Activated CD4-positive, alpha-beta T cell treated with anti-CD3 and anti-CD28 coated beads, Interleukin-2, amount 50 U/mL, for 16 hours (primary cell): ENCODE results near the gene IL21R.

Source experiments
- DNase-seq: peaks from one replicate; pipeline ENCODE4 v3.0.0-alpha.2; 2020

The IL21R gene

DNA sequence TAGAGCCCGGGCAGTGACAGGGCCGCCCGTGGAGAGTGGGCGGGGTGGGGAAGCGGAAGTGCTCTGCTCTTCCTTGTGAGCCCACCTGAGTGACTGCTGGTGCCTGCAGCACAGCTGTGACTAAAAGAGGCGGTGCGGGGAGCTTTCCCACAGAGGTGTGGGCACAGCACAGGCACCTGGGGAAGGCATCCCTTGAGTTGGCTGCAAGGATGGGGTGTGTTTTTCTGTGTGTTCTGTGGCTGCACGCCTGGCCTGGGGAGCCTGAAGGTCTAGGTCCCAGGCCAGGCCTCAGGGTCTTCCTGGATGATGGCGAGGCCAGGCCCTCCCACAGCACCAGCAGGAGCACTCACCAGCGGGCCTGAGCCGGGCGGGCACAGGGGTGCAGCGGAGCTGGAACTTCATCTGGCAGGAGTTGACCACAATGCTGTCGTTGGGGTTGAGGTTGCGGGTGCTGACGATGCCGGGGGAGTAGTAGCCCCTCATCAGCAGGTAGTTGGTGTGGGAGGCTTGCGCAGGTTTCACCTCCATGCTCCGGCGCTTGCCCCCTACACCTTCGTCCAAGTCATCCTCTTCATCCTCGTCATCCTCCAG is 67.1 kb downstream of the IL21R start:
- no peak for DNase-seq

DNA sequence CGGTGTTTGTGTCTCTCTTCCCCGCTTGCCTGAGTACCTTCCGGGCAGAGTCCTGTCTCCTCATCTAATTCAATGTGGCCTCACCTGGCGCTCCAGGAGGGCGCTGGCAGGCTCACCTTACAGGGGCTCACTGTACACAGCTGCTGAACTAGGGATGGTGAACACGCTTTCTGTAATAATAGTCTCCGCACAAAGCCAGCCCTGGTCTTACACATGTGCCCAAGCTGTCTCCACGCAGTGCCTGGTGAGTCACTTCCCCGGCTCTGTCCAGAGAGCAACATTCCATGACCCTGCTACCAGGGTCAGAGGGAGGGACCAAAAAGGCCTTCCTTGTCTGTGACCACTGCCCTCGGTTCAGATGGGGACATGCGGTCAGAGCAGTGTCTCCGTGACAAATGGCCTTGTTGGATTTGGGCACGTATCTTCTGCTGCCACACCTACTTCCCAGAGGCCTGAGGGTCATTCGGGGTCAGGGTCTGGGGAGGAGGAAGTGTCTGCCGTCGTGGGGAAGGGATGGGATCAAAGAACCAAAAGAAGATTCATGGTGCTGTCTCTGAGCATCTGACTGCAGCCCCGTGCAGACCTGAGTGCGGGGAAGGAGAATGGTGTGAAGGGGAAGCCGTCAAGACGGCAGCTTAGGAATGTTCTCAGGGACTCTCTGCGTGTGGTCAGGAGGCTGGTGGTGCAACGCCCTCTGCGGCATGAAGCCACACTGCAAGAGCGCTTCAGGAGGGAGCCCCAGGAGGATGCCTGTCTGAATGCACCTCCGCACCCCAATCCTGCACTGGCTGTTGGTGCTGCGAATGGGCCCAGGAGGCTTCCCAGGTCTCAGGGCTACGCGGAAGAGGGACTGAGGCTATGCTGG is 68.8 kb downstream of the IL21R start:
- no peak for DNase-seq

DNA sequence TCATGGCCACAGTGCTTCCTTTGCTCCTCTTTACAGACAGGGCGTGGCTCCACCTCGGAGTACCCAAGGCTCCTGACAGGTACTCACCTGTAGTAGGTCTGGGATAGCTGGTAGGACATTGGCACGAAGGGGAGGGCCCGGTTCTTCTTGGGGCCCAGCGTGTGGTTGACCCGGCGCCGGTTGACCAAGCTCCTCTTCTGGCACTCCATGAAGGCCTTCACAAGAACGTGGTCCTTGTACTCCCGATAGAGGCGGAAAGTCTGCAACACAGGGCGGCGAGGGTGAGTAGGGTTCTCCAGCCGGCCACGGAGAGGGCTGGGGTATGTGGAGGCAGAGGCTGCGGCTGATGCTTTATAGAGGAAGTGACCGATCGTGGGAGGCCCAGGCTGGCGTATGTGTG is 69.7 kb downstream of the IL21R start:
- DNase-seq: no peak

DNA sequence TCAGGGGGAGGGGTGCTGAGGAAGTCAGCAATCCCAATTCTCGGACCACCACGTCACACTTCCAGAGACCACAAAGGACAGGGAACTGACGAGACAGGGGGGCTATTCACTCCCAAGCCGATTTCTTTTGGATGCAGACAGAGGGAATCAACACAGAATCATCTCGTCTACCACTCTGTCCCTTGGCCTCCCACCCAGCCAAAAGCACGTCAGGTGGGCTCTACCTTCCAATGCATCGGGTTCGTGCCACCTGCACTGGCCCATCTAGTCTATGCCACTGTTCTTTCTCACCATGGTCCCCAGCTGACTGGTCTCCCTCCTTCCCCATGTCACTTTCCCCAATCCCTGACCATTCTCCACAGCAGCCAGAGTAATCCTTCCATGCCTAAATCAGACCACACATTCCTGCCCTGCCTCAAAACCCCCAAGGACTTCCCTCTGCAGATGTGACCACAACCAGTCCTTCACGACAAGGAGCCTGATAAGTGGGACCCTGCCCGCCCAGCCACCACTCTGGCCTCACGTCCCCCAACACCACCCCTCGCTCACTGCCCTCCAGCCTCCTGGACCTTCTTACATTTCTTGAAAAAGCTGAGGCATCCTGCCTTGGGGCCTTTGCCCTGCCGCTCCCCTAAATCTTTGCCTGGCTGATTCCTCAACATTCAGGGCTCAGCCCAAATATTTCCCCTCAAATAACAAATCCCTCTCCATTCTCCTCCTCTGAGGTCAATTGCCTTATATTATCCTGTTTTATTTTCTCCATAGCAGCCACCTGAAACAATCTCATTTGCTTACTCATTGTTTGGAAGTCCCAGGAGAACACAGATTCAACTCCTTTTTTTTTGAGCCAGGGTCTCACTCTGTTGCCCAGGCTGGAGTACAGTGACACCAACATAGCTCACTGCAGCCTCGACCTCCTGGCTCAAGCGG is 70.4 kb downstream of the IL21R start:
- no peak for DNase-seq

DNA sequence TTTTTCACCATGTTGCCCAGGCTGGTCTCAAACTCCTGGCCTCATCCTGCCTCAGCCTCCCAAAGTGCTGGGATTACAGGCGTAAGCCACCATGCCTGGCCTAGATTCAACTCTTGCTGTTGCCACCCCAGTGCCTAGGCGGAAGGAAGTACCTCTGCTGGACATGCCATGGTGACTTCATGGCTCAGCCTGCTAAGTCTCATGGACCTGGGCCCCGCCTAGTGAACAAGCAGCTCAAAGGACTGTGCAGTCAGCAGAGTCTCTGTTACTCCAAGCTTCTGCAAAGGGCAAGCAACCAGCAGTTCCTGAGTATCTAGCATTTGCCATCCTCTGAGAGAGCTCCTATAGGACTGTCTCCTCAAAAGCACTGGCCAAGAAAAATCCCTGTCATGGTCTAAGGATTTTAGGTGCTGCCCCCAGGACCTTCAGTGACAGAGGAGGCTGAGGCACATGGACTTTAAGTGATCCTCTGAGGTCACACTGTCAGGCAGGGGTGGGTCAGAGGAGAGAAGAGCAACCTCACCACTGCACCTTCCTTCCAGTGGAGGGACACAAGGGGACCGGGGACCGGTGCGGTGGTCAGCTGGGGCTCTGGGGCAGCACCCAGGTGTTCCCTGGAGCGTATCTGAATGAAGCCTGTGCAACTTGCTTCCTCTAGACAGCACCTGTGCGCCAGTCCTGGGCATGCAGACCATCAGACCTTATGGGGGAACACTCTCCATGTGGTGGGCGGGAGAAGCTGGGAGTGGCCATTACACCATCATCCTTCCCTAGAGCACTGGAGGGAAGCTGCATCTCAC is 71.3 kb downstream of the IL21R start:
- DNase-seq: no peak

DNA sequence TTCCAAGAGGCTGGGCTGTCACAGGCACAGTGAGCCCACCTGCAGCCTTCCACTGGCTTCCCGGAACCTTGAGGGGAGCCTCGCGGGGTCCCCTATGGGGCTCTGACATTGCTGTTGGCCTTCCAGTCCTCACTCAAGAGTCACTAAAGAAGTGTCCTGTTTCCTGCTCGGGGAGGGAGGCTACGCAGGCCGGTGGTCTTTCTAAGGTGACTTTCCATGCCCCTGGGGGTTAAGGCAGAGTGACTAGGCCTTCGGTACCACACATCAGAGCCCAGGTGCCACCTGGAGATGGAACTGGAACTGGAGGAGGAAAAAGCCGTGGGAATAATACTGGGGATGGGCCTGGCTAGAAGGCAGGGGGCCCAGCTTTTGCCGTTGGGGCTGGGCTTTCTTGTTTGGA is 72.1 kb downstream of the IL21R start:
- DNase-seq: no peak

DNA sequence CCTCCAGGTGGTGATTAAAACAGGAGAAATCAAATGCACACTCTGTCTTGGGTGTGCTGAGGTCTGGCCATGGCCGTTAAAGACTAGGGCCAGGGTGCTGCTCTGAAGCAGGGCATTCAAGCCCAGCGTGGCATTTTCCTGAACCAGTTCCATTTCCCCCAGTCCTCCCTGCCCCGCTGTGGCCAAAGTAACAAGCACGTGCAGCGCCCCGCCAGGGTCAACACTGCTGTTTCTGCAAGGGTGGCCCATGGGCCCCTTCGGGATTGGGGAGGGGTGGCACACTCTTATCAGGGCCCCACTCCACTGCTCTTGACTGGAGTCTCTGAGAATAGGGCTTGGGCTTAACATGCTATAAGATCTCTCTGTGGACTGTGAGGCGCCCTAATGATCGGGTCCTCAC is 72.9 kb downstream of the IL21R start:
- no peak for DNase-seq

DNA sequence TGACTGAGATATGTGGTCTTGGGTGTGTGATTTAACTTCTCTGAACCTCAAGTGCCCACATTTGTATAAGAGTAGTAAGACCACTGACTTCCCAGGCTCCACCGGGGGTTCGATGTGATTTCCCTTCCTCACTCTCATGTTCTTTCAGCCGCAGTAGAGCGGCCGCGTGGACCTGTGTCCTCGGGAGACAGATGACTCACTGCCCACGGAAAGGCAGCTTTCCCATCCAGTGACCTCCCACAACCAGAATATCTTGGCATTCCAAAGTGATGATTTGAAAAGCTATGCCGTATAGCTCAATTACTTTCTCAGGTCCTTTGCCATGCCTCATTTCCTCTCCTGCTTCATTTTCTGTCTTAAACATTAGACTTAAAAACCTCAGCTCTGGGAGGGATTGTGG is 73.6 kb downstream of the IL21R start:
- DNase-seq: no peak

DNA sequence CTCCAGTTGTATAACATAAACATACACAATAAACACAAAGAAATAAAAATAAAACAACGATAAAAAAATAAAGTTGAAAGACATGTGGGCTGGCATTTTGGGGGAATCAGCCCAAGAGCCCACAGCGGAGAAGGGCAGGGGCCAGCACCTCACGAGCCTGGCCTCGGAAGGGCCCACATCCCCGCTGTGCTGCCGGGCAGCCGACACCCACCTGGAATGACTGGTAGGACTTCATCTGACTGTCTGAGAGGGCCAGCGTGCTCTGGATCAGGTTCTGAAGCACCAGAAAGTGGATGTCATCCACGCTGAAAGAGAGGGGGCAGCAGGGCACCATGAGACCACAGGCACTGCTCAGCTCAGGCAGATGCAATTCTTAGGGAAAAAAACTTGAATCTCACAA is 74.3 kb downstream of the IL21R start:
- DNase-seq: no peak

DNA sequence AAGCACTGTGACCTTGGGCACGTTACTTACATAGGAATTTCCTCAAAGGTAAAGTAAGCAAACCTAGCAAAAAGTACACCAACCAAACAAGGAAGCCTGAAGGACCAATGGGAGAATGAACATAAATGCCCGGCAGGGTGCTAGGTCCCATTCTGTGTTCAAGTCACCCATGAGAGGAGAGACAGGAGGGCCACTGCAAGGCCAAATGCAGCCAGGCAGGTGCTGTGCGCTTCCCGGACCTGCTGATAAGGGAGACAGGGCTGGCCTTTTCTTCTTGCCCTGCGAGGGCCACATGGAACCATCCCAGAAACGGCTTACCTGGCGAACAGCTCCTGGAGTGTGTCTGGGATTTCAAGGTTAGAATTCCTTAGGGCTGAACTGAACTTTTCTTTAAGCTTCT is 78.8 kb downstream of the IL21R start:
- no peak for DNase-seq

DNA sequence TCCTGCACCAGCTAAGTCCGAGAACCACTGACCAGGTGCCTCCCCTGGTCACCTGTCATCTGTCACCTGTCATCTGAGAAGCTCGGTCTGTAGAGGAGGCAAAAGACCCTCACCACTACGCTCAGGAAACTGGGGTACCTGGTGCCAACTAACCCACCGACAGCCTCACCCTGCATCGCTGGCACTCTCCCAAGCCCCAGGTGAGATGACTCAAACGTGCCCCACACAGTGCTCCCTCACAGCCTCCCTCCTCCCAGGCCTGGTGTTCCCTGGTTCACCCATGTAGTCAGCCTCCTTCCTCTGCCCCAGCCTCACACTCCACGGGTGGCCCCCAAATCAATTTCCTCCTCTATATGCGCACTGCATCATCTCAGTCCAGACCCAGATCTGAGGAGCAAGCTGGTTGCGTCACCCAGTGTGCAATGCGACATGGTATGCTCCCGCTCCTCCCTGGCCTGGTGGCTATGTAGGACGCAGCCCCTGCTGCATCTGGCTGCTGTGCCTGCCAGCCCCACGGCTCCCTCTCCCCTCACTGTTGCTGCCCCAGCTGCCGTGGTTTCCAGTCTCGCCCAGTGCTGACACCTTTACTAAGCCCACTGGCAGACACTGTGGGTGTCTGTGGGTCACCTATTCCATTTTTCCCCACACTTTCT is 79.4 kb downstream of the IL21R start:
- DNase-seq: no peak

DNA sequence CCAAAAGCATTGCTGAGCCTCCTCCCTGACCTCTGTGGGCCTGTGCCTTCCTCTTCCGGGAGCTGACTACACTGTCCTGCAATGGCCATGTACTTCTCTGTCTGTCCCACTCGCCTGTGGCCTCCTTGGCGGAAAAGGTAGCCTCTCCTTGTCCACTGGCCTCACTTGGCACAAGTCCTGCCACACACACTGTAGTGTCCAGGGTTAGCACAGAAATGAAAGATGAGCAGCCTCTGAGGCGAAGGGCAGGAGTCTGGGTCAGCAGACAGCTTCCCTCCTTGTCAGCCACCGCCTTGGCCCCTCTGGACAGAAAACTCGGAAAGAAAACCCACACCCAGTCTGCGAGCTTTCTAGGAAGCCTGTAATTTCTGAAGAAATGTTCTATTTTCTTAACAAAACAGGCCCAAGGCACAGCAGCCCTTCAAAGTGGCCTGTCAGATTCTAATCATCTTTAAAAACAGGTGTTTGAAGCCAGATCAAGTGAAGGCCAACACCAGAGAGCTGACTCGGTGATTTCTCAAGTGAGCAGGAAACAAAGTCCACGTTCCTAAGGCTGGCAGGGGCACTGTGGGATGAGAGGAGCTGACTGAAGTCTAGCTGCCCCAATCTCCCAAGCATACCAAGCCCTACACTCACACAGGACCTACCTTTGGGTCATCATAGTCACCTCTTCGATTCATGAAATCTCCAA is 80.6 kb downstream of the IL21R start:
- DNase-seq: no peak

DNA sequence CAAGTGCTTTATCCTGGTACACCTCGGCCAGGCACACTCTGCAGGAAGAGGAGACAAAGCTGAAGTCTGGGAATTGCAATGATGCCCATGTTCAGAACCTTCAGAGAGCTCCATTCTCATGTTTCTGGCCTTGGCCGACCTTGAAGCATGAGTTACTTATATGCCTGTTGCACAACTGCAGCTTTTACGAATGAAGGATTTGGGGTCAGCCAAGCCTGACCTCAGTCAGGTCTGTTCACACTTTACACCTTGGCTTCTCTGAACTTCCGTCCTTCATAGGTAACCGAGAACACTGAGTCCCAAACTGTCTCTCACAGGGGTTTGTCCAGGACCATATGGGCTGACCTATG is 81.1 kb downstream of the IL21R start:
- DNase-seq: no peak

DNA sequence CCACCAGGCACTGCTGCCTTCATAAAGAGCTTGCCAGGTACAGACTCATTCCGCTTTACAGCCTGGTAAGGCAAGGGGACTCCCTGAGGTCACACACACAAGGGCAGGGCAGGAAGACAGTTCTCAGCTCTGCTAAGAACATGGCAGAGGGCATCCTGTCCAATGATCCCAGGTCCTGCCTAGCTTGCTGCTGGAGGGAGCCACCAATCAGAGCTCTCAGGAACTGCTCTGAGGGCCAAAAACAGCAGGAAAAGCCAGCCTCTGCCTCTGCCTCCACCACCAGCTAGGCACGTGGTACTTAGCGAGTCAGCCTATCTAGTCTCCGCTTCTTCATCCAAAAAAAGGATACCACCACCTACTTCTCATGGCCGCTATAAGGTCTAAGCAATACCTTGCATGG is 81.7 kb downstream of the IL21R start:
- DNase-seq: no peak

DNA sequence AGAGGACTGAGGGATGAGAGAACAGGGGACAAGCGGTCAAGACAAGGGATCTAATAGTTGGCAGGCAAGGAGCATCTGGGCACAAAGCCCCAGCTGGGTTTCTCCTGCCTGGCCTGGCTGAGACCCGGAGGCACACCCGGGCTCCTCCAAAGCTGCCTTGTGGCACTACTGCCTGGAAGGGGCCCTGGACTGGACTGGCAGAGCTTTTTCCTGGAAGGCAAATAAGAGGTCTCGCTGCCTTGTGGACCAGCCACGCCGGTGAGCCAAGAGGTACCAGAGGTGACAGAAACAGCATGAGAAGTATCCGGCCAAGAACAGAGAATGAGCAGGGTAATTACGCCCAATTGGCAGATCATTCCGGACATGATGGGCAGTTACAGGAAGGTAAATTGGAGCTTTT is 83.2 kb downstream of the IL21R start:
- DNase-seq: no peak

DNA sequence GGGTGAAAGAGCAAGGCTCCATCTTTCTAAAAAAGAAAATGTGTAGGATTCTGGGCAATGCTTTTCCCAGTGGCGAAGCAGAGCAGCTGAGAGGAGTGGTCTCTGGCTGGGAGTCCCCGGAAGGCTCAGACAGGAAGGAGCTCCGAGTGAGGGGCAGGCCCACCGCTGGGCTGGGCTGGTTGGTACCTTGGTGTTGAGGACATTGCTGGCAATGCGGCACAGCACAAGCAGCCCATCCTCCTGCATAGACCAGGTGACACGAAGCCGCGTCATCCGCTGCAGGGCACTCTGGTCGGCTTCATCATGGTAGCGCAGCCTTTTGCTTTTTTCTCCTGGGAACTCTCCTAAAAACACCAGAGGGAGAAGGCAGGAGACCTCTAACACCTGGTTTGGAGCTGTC is 83.8 kb downstream of the IL21R start:
- no peak for DNase-seq

DNA sequence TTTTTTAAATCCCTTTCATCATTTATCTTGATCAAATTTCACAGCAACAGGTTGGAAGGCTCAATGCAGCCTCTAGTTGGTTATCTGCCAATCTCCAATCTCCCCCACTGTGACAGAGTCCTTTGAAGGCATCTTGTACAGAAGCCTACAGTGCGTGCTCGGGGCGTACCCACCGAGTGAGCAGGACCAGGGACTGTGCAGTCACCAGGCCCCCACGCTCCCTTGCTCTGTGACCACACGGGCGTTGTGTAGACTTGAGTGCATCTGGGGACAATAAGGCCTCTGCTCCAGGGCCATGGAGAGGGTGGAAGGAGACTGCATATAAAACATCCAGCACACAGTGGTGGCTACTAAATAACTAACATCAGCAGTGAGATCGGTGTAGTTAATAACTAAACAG is 84.4 kb downstream of the IL21R start:
- no peak for DNase-seq

DNA sequence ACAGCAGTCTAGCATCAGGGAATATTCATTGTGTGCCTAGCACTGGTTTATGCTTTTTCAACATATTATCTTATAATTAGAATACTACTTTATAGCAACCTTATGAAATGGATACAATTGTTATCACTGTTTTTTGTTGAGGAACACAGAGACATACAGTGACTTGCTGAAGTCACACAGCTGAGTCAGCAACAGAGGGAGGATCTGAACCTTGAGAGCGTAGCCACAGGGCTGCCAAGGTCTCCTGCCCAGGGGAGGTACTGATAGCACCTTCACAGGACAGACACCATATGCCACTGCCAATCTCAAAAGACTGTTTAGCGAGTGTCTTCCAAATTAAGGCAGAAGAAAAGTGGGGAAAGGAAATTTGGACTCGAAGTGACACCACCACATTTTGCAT is 84.8 kb downstream of the IL21R start:
- no peak for DNase-seq

DNA sequence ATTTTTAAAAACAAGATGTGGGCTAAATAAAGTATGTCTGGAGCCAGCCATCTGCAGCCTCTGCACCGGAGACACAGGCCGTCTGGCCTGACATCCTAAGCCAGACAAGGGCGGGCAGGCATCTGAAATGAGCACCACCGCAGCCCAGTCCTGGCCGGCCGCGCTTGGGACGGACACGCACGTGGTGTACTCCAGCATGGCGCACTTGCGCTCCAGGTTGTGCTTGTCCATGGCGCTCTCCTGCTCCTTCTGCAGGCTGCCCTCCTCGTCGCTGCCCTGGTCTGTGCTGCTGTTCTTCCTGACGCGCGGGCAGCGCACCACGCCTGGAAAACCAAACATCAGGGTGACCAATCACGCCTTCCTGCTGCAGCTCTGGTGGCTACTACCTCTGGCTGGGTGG is 87.4 kb downstream of the IL21R start:
- no peak for DNase-seq

DNA sequence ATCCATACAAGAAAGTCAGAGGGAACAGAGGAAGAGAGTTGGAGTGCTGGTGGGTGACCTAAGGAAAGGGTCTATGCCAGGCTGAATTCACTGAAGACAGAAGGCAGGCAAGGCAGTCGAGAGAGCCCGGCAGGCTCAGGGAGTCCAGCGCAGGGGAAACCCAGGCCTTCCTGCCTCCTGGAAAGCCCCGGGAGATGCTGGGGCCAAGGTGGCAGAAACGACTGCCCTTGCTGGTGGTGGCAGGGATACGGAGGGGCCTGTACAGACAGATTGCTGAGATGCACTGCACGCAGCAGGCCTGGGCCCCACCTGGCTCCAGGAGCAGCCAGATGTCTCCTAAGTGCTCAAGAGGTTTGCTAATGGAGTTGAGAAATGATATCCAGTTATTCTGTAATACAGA is 87.9 kb downstream of the IL21R start:
- DNase-seq: no peak

DNA sequence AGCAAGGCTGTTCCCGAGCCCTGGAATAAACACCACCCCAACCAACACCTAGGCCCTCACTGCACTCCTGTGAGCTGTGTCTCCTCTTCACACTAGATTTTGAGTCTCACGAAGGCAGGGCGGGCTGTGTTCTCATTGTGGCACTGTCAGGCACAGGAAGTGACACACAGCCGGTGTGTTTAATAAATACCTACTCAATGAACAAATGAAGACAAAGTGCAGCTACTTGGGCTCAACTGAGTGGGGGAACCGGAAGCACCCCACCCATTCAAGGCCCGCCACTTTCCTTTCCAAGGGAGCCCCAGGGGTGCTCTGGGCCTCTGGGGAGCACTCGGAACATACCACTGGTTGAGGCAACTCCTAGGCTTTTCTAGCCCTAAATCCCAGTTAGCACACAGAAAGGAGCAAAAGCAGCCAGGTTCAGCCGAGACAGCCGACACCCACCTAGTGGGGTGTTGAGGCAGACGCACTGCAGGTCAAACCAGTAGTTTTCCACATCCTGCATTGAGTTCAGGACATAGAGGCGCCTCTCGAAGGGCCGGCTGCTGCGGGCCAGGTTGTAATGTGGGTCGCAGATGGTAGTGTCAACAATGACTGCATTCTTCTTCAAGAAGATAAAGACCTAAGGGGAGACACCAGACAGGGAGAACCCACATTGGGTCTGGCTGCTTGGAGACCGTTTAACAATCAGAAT is 90.1 kb downstream of the IL21R start:
- no peak for DNase-seq
